D721Med (cell line): ENCODE results near the gene DISP3.

Experiments
- DNase-seq: peaks from one replicate; pipeline ENCODE4 v3.0.0; 2011; ENCODE audit warnings: low spot score; ENCODE audit not compliant: insufficient read length
- FAIRE-seq: peaks from 2 replicates; lab custom pipeline; 2011; peaks lifted over from hg19 to GRCh38; lab: Jason Lieb, UNC
- TF ChIP-seq, protein P1 (sequence below): IDR thresholded peaks from 2 replicates; pipeline ENCODE4 v1.5.1; 2012; ENCODE audit warnings: mild to moderate bottlenecking, control low read depth; ENCODE audit not compliant: insufficient read depth; ENCODE audit errors: missing control alignments

DISP3 gene

DNA sequence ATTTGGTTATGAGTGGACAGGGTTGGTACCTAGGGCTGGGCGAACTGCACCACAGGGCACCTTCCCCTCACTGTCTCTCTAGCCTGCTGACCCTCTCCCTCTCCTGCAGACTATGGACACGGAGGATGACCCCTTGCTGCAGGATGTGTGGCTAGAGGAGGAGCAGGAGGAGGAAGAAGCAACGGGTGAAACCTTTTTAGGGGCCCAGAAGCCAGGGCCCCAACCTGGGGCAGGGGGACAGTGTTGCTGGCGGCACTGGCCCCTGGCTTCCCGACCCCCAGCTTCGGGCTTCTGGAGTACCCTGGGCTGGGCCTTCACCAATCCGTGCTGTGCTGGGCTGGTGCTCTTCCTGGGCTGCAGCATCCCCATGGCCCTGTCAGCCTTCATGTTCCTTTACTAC lies 21.9 kb downstream of the DISP3 start:
- TF ChIP-seq, protein P1, sequence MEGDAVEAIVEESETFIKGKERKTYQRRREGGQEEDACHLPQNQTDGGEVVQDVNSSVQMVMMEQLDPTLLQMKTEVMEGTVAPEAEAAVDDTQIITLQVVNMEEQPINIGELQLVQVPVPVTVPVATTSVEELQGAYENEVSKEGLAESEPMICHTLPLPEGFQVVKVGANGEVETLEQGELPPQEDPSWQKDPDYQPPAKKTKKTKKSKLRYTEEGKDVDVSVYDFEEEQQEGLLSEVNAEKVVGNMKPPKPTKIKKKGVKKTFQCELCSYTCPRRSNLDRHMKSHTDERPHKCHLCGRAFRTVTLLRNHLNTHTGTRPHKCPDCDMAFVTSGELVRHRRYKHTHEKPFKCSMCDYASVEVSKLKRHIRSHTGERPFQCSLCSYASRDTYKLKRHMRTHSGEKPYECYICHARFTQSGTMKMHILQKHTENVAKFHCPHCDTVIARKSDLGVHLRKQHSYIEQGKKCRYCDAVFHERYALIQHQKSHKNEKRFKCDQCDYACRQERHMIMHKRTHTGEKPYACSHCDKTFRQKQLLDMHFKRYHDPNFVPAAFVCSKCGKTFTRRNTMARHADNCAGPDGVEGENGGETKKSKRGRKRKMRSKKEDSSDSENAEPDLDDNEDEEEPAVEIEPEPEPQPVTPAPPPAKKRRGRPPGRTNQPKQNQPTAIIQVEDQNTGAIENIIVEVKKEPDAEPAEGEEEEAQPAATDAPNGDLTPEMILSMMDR = no peak
- DNase-seq = no peak
- no peak for FAIRE-seq

DNA sequence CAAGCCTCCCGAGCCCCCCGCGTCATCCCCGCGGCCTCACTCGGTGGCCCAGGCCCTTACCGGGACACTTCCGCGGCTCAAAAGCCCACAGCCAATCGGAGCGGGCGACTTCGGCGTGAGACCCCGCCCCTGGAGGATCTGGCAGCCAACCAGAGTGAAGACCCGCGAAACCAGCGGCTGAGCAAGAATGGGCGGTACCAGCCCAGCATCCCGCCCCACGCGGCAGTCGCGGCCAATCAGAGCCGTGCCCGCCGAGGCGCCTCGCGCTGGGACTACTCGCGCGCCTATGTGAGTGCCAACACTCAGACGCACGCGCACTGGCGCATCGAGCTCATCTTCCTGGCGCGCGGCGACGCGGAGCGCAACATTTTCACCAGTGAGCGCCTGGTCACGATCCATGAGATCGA lies 22.5 kb downstream of the DISP3 start:
- FAIRE-seq (no peak), DNase-seq (no peak)
- TF ChIP-seq, protein P1 = no peak

DNA sequence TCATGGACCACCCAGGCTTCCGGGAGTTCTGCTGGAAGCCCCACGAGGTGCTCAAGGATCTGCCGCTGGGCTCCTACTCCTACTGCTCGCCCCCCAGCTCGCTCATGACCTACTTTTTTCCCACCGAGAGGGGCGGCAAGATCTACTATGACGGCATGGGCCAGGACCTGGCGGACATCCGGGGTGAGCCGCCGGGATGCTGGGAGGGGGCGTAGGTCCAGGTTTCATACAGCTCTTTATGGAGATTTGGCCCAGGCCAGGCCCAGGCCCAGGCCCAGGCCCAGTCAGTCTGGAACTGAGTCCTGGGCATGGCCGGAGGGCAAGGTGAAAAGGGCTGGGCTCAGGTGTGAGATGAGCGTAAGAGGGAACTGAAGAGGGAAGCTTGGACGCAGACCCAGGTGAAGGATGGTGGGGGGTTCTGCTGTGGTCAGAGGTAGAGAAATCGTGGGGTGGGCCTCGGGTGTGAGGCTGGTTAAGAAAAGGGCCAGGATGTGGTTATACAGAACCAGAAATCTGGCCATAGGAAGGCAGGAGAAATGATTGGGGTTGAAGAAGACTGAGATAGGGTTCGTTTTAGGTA lies 23.0 kb downstream of the DISP3 start:
- no peak for DNase-seq
- TF ChIP-seq, protein P1 = no peak
- FAIRE-seq = no peak

DNA sequence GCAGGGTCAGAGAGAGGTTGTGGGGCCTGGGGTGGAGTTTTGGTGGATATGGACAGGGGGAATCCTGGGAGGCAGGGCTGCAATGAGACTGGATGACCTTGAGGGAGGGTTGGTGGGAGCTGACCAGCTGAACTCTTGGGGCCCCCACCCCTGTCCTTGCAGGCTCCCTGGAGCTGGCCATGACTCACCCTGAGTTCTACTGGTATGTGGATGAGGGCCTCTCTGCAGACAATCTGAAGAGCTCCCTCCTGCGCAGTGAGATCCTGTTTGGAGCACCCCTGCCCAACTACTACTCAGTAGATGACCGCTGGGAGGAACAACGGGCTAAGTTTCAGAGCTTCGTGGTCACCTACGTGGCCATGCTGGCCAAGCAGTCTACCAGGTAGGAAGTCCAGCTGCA lies 23.6 kb downstream of the DISP3 start:
- FAIRE-seq = no peak
- TF ChIP-seq, protein P1 = no peak
- DNase-seq = no peak

DNA sequence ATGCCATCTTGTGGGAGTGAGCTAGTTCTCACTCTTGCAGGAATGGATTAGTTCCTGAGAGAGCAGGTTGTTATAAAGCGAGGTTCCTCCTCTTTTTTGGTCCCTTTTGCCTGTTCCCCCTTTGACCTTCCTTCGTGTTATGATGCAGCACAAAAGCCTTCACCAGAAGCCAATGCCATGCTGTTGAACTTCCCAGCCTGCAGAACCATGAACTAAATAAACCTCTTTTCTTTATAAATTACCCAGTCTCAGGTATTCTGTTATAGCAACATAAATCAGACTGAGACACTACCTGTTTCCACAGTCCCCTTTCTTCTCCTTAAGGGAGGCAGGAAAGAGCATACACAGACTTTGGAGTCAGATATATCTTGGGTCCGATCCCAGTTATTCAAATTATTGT lies 25.6 kb downstream of the DISP3 start:
- TF ChIP-seq, protein P1 = no peak
- no peak for DNase-seq
- FAIRE-seq = no peak

- TF ChIP-seq, protein P1 = no peak
- FAIRE-seq (no peak), DNase-seq (no peak)
Measured at GRCh38 chr1:11505591-11506538, 26.9 kb downstream of the DISP3 start.

- FAIRE-seq (no peak), DNase-seq (no peak)
- TF ChIP-seq, protein P1 = no peak
Measured at GRCh38 chr1:11507309-11507708, 28.4 kb downstream of the DISP3 start.
